Measurements from ENCODE around the gene AGPAT4.

DNA sequence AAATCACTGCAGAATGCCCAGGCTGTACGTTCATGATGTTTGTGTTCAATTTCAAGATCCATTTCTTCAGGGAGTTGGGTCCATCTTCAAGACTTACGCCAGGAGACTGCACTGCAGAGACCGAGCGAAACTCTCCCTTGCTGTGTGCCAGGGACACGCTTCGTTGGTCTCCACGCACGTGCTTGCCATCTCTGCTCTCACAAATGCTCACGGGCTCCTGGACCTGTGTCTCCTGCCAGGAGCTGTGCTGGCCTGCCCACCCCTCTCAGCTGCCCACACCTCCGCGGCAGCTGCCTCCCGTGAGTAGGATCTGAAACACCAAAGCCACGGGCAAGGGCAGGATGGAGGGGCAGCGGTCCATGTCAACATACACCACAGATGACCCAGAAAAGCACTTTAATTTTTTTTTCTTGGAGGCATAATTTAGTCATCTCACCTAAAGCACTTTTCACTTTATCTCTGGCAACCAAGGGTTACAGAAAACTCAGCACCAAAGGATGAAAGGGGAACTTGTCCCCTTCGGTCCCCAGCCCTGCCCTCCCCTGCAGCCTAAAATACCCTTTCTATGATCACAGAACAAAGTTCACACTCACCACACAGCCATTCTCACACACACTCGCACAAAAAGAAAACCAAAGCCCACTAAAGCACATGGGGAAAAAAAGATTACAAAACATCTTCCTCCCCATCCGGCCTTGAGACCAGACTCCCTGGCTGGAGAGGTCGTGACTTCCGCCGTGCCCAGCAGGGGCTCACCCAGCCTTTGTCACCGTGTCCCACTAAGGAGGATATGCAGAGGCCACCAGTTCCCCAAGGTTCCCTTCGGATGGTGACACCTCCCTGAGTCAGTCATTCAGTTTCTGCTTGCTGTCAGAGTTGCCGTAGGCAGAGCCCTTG, 137.9 kb downstream of the AGPAT4 start:
- TF ChIP-seq, protein P1, sequence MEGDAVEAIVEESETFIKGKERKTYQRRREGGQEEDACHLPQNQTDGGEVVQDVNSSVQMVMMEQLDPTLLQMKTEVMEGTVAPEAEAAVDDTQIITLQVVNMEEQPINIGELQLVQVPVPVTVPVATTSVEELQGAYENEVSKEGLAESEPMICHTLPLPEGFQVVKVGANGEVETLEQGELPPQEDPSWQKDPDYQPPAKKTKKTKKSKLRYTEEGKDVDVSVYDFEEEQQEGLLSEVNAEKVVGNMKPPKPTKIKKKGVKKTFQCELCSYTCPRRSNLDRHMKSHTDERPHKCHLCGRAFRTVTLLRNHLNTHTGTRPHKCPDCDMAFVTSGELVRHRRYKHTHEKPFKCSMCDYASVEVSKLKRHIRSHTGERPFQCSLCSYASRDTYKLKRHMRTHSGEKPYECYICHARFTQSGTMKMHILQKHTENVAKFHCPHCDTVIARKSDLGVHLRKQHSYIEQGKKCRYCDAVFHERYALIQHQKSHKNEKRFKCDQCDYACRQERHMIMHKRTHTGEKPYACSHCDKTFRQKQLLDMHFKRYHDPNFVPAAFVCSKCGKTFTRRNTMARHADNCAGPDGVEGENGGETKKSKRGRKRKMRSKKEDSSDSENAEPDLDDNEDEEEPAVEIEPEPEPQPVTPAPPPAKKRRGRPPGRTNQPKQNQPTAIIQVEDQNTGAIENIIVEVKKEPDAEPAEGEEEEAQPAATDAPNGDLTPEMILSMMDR (IDR thresholded peaks at IDR 0.05) = no peak
- TF ChIP-seq EP300 (IDR thresholded peaks at IDR 0.05) (no peak), POLR2A (IDR thresholded peaks at IDR 0.05; ENCODE audit: low read length) (no peak), KDM5A (IDR thresholded peaks at IDR 0.05) (no peak), JUN (IDR thresholded peaks at IDR 0.05) (no peak), RFX5 (IDR thresholded peaks at IDR 0.05) (no peak)
- TF ChIP-seq, protein P2, sequence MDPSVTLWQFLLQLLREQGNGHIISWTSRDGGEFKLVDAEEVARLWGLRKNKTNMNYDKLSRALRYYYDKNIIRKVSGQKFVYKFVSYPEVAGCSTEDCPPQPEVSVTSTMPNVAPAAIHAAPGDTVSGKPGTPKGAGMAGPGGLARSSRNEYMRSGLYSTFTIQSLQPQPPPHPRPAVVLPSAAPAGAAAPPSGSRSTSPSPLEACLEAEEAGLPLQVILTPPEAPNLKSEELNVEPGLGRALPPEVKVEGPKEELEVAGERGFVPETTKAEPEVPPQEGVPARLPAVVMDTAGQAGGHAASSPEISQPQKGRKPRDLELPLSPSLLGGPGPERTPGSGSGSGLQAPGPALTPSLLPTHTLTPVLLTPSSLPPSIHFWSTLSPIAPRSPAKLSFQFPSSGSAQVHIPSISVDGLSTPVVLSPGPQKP (IDR thresholded peaks at IDR 0.05; ENCODE audit: low read depth, low read length) = no peak
- TF ChIP-seq, protein P3, sequence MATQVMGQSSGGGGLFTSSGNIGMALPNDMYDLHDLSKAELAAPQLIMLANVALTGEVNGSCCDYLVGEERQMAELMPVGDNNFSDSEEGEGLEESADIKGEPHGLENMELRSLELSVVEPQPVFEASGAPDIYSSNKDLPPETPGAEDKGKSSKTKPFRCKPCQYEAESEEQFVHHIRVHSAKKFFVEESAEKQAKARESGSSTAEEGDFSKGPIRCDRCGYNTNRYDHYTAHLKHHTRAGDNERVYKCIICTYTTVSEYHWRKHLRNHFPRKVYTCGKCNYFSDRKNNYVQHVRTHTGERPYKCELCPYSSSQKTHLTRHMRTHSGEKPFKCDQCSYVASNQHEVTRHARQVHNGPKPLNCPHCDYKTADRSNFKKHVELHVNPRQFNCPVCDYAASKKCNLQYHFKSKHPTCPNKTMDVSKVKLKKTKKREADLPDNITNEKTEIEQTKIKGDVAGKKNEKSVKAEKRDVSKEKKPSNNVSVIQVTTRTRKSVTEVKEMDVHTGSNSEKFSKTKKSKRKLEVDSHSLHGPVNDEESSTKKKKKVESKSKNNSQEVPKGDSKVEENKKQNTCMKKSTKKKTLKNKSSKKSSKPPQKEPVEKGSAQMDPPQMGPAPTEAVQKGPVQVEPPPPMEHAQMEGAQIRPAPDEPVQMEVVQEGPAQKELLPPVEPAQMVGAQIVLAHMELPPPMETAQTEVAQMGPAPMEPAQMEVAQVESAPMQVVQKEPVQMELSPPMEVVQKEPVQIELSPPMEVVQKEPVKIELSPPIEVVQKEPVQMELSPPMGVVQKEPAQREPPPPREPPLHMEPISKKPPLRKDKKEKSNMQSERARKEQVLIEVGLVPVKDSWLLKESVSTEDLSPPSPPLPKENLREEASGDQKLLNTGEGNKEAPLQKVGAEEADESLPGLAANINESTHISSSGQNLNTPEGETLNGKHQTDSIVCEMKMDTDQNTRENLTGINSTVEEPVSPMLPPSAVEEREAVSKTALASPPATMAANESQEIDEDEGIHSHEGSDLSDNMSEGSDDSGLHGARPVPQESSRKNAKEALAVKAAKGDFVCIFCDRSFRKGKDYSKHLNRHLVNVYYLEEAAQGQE (IDR thresholded peaks at IDR 0.05) = no peak

All from A549 (cell line).